K562 (cell line): ENCODE data around the gene C7orf57.

Experiments
- CTCF ChIP-seq, 3 experiments: IDR thresholded peaks in 2 of 3; conservative IDR thresholded peaks in 1 of 3; 2 replicates each; pipeline ENCODE4 v1.5.1; 2011 to 2012; ENCODE audit warnings: low read length in 3 of 3, mild to moderate bottlenecking in 3 of 3, control low read depth in 2 of 3, improper control_type of control experiment in 1 of 3, inconsistent platforms in 1 of 3, low read depth in 1 of 3, mixed read lengths in 1 of 3, moderate library complexity in 1 of 3; ENCODE audit not compliant: insufficient read depth in 2 of 3
- HBP1 ChIP-seq: fragments of 450-650 bp; formaldehyde crosslinking; IDR thresholded peaks from 2 replicates; pipeline ENCODE4 v1.4.0; 2022; ENCODE audit warnings: missing genetic modification characterization
- HDAC1 ChIP-seq, 2 experiments: fragments of 450-650 bp; IDR thresholded peaks; 2 replicates each; pipeline ENCODE4 v1.6.1; 2016 to 2017; ENCODE audit warnings: inconsistent platforms in 1 of 2, mild to moderate bottlenecking in 1 of 2, moderate library complexity in 1 of 2
- MTA3 ChIP-seq: fragments of 450-650 bp; formaldehyde crosslinking; IDR thresholded peaks from 2 replicates; pipeline ENCODE4 v1.6.1; 2017; ENCODE audit warnings: mild to moderate bottlenecking, borderline replicate concordance
- NFIC ChIP-seq: fragments of 450-650 bp; IDR thresholded peaks from 2 replicates; pipeline ENCODE4 v1.6.1; 2017; ENCODE audit warnings: mild to moderate bottlenecking, inconsistent platforms
- NR0B1 ChIP-seq: fragments of 450-650 bp; IDR thresholded peaks from one replicate; pipeline ENCODE4 v1.6.1; 2018; ENCODE audit warnings: mild to moderate bottlenecking, moderate library complexity; ENCODE audit not compliant: partially characterized antibody
- POLR2A ChIP-seq: fragments of 450-650 bp; conservative IDR thresholded peaks from 2 replicates; pipeline ENCODE4 v1.6.1; 2016
- RAD21 ChIP-seq, 2 experiments: fragments of 250-450 bp in 1 of 2; fragments of 450-650 bp in 1 of 2; sonication (Bioruptor Pico) in 1 of 2; formaldehyde crosslinking in 1 of 2; IDR thresholded peaks in 1 of 2; conservative IDR thresholded peaks in 1 of 2; 2 replicates each; pipeline versions ENCODE4 v1.4.0 to v1.8.0; 2020 to 2022; ENCODE audit warnings: mild to moderate bottlenecking in 2 of 2, moderate library complexity in 1 of 2
- YBX1 ChIP-seq: fragments of 450-650 bp; IDR thresholded peaks from 2 replicates; pipeline ENCODE4 v1.7.1; 2016; ENCODE audit warnings: mild to moderate bottlenecking
- ZBED1 ChIP-seq: IDR thresholded peaks from 2 replicates; pipeline ENCODE4 v1.6.1; 2014
- ZC3H4 ChIP-seq: sonication (generic); formaldehyde crosslinking; IDR thresholded peaks from 2 replicates; pipeline ENCODE4 v1.9.0; 2021; ENCODE audit warnings: missing genetic modification reagents, borderline replicate concordance

GRCh38 chr7:48016641-48017040 is 18.7 kb upstream of the C7orf57 start:
- TF ChIP-seq NR0B1 (no peak), POLR2A (no peak), ZBED1 (no peak), NFIC (no peak), RAD21 (CRISPR knock-in tag; conservative IDR thresholded peaks at IDR 0.05 in 1 of 2, IDR thresholded peaks at IDR 0.05 in 1 of 2) (no peak), CTCF (IDR thresholded peaks at IDR 0.05 in 2 of 3, conservative IDR thresholded peaks at IDR 0.05 in 1 of 3; ENCODE audit: insufficient read depth in 2 of 3, low read depth in 1 of 3, low read length in 3 of 3) (no peak), HDAC1 (IDR thresholded peaks at IDR 0.05) (no peak), ZC3H4 (no peak), HBP1 (CRISPR knock-in tag) (no peak), YBX1 (no peak), MTA3 (no peak)
